GM21367 (cell line): Measurements from ENCODE around the gene SIL1.
"Not testable (repeated sequence)": the region's sequence is repeated elsewhere in the genome, so short reads cannot be mapped to it uniquely, and the experiment has no call there.

Source experiments
- ATAC-seq: cut with Tn5 transposase; IDR thresholded peaks from one replicate; pipeline ENCODE4 v1.9.1; 2021; ENCODE audit not compliant: unreplicated experiment

The SIL1 gene

GRCh38 chr5:139038613-139039305 lies 159.4 kb downstream of the SIL1 start:
- ATAC-seq, result no peak

GRCh38 chr5:139037732-139038131 lies 160.4 kb downstream of the SIL1 start:
- no peak for ATAC-seq

- not testable (repeated sequence) for ATAC-seq
Measured at GRCh38 chr5:139036332-139036731, 161.8 kb downstream of the SIL1 start.

- ATAC-seq, result no peak
Measured at GRCh38 chr5:139027150-139027549, 171.0 kb downstream of the SIL1 start.

- ATAC-seq, result no peak
Measured at GRCh38 chr5:139025651-139026050, 172.5 kb downstream of the SIL1 start.

- no peak for ATAC-seq
Measured at GRCh38 chr5:139023286-139023685, 174.9 kb downstream of the SIL1 start.

GRCh38 chr5:139022528-139022927 lies 175.6 kb downstream of the SIL1 start:
- ATAC-seq, result no peak

GRCh38 chr5:139021346-139021745 lies 176.8 kb downstream of the SIL1 start:
- no peak for ATAC-seq

- ATAC-seq, result no peak
Measured at GRCh38 chr5:139019880-139020279, 178.3 kb downstream of the SIL1 start.

- no peak for ATAC-seq
Measured at GRCh38 chr5:139019211-139019610, 179.0 kb downstream of the SIL1 start.

- no peak for ATAC-seq
Measured at GRCh38 chr5:139017624-139018023, 180.5 kb downstream of the SIL1 start.

GRCh38 chr5:139016186-139016585 lies 182.0 kb downstream of the SIL1 start:
- ATAC-seq, result no peak

- no peak for ATAC-seq
Measured at GRCh38 chr5:139014726-139015125, 183.4 kb downstream of the SIL1 start.

- no peak for ATAC-seq
Measured at GRCh38 chr5:139012176-139012575, 186.0 kb downstream of the SIL1 start.

GRCh38 chr5:139011156-139011555 lies 187.0 kb downstream of the SIL1 start:
- ATAC-seq, result not testable (repeated sequence)

- ATAC-seq, result no peak
Measured at GRCh38 chr5:139004374-139005307, 193.5 kb downstream of the SIL1 start.

- no peak for ATAC-seq
Measured at GRCh38 chr5:138999674-139000073, 198.5 kb downstream of the SIL1 start.

- no peak for ATAC-seq
Measured at GRCh38 chr5:138998521-138998920, 199.6 kb downstream of the SIL1 start.

GRCh38 chr5:138996120-138996519 lies 202.0 kb downstream of the SIL1 start:
- ATAC-seq, result no peak

GRCh38 chr5:138990986-138991590 lies 207.1 kb downstream of the SIL1 start:
- ATAC-seq, result no peak

GRCh38 chr5:138989720-138990119 lies 208.4 kb downstream of the SIL1 start:
- ATAC-seq, result no peak
